Left renal pelvis (tissue), 4 donors: Measurements from ENCODE around the gene KLF7. TPM values are rescaled to one million over a fixed set of nuclear protein-coding genes. Genes with fewer than 3 reads are reported as not detected.

Experiments
- DNase-seq, 4 donors: peaks; one replicate each; pipeline ENCODE4 v3.0.0-alpha.2; 2013; ENCODE audit warnings: low read depth in 4 of 4, low spot score in 3 of 4
- polyA plus RNA-seq, 4 donors: library from polyadenylated mRNA; unstranded; fragments of 120-200 nt; gene quantifications; one replicate each; pipeline ENCODE4 v1.2.1, GENCODE V29; 2013; ENCODE audit not compliant: insufficient read length in 4 of 4

The KLF7 gene
- polyA plus RNA-seq, 4 donors: 18.6 to 34.1 (median 25.6) TPM

DNA sequence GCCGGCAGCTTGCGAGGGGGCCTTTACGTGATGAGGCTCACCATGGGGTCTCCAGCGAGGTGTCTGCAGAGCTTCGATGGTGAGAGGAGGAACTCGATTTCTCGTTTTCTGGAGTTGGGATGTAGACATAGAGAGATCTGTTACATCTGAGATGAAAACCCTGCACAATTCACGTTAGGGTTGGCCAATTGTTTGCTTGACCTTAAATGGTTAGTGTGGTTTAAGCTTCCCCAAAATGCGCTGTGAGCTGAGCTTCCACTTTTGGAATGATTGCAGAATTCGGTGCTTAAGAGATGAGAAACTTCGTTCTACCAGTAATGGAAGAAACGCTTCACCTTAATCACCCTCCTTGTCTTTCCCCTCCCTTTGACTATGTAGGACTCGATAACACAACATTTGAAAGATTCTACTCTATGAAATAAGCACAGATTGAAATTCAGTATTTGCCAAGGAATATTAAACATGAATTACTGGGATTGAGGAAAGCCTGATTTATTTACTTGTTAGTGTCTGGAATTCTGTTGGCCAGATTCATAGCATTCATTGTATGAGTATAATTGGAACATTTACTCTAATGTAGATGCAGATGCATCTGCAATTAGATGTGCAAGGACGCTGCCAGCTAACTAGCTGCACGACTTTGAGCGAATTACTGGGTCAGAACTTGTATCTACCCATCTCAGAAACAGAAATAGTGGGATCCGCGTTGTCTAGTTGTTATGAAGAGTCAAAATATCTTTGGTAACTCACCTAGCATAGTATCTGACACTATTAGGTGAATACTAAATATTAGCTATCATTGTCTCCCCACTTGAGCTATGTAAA is 1.6 kb upstream of the KLF7 start:
- peak in 1 of 4 donors; percentile 38 for DNase-seq

DNA sequence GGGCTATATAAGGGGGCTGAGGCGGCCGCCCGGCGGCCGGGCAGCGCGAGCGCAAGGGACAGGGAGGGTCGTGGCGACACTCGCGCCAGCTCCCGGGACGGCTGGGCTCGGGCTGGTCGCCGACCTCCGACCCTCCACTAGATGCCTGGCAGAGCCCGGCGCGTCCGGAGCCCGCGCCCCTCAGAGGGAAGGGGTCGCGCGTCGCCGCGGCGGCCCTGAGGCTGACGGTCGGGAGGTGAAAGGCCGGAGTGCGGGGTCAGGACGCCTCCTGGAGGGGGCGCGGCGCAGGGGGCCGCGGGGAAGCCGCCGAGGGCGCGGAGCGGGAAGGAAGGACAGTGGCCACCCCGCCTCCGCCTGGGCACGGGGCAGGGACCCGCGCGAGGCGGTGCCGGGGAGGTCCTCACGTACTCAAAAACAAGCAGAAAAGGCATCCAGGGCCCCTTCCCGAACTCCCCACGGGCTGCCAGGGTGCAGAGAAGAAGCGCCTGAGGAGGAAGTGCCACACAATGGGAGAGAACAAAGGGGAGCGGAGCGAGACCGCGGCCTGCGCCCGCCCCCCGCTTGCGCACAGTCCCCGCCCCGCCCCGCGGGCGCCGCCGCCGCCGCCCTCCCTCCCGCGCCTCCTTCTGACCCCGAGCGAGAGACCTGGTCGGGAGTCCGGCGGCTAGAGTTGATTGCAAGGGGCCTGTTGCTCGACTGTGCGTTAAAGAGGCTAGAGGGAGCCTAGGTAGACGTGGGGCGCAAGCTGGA is 776 bp upstream of the KLF7 start:
- peak in 2 of 4 donors; percentile 58 to 61 for DNase-seq

DNA sequence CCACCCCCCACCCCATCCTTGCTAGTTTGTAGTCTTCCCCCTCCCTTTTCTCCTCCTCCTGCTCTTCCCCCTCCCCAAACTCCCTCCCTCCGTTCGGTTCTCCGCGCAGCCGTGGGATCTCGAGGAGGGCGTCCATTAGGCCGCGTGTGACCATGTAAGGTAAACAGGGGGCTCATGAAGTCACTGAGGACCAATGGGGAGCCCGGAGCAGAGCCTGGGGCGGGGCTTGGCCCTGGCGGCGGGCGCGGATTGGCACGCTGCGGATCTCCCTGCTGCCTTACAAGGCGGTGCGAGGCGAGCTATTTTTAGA is 246 bp upstream of the KLF7 start:
- peak; percentile 97 to 99 (median 98) for DNase-seq

DNA sequence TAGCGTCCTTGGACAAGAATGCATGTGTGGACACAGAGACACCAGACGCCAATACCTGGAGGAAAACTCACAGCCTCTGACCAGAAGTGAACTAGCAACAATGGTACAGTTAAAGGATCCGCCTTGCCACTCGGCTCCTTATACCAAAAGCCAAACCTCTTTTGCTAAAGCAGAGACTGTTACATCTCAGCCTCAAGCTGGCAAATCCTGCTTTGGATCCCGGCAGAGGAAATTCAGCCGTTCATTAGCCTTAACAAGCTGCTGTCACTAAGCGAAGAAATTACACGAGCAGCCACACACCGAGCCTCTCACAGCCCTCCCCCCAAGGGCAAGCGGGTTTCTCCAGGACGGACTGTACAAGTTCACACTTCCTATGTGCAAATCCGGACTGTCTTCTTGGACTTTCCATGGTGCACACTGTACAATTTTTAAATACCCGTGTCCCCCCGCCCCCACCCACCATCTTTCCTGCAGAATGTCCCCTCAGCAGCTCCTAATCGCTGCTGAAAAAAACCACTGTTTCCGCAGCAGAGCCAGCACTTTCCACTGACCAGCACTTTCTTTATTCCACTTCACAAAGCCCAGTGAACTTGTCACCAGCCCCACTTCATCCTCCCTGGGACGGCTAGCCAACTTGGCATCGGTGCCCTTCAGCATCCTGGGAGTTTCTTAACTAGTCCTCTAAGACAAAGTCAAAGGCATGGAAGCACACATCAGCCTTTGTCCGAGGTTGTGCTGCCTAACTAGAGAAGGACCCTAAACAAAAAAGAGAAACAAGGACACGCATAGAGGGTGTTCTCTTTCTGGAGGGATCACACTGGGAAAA is 1.5 kb downstream of the KLF7 start:
- DNase-seq: peak in 1 of 4 donors; percentile 43

DNA sequence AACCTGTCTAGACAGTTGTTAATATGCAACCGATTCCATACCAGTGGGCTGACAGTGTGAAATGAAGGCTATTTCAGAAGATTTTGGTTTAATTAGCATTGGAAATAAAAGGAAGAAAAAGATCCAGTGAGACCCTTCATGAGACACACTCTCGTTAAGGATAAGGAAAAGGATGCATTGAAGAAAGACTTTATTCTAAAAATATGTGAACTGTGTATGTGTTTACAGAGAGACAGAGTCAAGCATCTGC is 2.1 kb downstream of the KLF7 start:
- no peak for DNase-seq

DNA sequence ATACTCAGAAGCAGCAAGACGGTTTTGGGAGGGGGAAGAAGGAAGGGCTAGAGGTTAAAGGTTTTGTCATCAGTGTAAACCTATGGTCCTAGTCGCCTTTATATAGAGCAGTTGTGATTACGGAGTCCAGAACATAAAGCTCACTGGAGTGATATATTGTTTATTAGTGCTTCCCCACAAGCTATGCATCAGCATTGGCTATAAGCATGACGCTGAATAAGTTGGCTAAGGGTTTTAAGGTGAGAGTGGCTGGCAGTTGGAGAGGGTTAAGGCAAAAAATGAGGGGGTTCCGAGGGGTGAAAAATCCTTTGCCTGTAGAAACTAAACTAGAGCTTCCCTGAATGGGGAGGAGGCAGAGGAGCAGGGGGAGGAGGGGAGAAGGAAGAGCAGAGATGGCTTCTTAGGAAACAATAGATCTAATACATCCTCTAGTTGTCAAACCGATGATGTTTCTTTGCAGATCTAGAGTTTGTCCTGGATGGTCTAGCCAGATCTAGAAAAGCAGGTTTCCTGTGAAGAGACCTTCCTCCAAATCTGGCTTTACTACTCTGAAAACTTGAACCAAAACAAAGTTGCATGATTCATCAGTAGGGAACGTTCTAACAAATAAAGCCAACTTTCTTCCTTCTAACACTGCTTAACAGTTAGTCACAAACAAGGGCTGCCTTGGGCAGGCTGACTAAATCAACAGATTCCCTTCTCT is 2.5 kb downstream of the KLF7 start:
- peak in 1 of 4 donors; percentile 57 for DNase-seq

DNA sequence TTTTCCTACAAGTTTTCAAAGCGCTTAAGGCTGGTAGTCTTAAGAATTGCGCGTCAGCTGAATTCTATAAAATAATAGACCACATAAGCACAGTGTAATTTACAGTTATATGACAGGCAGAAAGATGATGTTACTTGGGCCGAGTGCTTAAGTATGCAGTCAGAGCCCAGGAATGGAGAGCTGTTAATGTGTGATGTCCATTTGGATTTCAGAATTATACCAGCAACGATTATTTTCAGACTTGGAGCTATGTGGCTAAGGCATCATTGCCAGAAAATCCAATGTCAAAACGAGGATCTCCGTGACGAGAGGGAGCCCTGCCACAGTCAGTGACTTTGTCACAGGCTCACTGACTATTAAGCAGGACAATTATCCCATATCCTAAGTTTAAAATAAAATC is 3.4 kb downstream of the KLF7 start:
- no peak for DNase-seq

DNA sequence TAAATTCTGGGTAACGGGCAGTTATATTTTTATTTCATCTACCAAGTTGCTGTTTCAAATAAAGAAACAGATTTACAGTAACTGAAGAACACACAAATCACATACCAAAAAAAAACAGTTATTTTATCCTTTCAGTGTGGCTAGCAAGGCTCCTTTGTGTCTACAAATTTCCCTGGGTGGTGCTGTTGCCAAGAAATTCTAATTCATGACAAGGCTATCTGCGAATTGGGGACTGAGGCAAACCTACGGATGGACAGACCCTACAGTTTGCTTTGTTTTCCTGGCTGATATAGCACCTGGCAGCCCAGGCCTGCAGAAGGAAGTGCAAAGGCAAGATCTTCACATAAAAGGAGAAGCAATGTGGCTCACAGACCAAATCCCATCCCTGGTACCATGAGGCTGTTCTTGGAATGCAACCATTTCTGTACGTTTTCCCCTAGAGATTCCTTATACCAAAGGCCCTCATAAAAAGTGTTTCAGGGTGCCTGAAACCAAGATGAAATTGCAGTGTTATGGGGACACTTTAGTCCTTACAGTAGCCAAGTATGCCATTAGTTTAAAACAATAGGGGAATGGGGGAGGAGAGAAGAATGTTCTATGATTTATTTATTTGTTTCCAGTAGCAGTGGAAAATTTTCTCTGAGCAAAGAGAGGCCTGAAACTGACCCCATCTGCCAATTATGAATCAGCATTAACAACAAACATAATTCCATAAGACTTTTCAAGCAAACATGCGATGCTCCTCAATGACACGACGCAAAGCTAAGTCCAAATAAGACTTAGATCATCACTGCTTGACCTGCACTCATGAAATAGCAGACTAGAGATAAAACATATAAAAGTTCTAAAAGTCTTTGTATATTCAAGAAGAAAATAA is 4.3 kb downstream of the KLF7 start:
- DNase-seq: no peak

DNA sequence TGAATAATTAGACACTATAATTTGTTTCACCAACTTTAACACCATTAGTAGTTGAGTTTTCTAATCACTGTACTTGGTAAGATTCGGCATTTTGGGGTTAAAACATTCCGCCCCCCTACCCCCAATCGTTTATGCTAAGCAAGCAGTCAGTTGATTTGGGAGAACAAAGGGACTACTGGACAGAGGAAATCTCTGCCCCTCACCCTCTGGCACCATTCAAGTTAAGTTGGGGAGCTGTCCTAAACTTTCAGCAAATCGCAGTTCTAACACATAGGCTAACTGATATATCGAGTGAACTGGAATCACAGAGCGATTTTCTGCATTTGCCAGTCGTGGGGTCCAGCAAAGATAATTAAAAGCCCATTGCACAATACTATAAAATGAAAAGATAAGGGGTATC is 5.6 kb downstream of the KLF7 start:
- DNase-seq: no peak

DNA sequence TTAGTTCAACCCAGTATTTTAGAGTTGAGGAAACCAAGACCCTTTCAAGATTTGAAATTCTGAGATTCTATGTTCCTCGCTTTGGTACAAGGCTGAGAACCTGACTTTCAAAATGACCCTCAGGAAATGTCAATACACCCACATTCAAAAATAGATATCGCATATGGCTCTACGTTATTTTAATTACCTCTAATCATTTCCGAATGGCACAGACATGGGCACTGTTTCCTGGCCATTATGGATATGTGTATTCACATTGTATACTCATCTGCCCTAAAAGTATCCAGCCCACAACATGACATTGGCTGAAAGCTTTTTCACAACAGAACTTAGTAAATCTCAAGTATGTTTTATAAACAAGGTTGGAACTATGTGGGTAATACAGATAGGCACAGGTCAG is 6.7 kb downstream of the KLF7 start:
- no peak for DNase-seq

DNA sequence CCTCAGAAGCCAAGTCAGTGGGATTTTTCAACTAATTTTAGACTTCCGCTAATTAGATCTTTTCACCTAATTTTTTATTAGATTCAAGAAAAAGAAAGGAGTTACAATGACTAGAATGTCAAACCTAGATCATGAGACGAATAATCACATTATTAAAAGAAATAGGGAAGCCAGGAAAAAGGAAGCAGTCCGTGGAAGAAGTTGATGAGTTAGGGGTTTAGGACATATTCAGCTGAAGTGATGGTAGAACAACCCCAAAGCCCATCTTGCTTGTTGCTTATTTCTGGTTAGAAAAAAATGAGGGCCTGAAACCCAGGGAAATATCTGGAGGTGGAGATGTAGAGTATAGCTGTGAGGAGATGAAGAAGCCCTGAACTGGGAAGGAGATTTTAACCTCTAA is 8.0 kb downstream of the KLF7 start:
- DNase-seq: no peak

DNA sequence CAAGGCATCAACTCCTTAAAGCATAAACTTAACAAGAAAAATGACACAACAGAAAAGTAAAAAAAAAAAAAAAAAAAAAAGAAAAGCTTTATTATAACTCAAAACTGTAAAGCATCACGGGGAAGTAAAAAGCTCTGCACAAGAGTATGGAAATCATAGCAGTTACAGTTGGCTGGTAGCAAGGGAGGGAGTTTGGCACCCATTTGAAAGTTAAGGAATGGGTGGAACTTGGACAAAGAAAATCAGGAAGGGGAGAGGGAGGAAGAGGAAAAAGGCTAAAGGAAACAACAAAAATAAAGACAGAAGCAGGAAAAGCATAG is 8.6 kb downstream of the KLF7 start:
- no peak for DNase-seq

DNA sequence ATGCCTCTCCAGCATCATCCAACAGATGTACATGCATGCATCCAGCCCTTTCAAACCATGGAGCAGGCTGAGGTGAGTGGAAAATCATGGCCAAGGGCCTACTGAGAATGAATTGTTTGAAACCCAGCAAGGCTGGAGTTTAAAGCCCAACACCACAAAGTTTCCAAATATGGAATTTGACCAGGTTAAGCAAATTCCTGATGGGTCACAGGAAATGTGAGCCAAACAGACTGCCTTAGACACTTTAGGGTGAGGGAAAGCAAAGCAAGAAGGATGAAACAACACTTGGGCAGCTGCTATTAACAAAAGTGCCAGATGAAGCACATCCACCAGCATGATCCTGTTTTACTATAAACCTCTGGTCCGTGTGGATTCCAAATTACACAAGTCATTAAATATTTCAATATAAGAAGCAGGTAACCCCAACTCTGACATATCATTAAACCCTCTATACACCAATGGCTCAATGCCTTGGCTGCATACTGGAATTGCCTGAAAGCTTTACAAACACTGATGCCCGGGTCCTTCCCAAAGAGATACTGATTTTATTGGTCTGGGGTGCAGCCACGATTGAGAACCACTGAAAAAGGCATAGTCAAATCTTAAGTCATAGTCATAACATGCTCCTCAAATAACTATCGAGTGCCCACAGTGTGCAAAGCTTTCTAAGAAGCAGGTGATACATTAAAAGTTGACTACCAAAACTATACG is 9.1 kb downstream of the KLF7 start:
- DNase-seq: no peak

DNA sequence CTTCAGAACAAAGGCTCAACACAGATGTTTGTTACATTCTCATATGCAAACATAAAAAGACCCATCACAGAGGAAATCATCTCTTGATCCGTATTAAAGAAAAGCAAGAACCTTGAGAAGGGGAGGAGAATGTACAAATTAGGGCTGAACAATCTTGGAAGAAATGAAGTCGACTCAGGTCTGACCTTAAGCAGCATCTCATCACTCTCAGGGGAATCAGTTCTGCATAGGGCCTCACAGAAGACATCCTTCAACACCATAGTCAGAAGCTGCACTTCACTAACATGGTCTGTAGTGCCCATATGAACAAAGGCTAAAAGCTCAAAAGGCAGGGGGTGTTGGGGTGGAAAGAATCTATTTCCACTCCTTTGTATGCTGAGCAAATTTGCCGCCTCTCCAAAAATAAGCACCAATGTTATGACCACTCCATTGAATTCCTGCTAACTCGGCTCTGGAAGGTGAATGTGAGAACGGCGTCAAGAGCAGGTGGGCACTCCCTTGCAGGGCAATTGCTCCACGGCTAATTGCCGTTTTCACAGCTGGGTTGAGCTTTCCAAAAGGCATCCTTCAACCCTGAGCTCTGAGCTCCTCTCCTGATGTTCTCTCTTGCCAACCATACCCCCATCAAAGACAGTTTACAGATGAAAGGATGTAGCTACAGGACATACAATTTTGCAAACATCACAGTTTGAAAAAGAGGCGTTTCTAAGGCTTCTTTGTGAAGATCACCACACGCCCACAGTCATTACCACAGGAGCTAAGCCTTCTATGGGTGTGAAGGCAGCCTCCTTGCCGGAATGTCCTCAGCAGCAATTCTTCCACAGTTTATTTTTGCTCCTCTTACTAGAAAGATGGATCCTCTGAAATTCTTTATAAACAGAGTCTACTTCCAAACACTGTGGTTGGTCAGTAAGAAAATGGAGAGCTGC is 10.0 kb downstream of the KLF7 start:
- no peak for DNase-seq

DNA sequence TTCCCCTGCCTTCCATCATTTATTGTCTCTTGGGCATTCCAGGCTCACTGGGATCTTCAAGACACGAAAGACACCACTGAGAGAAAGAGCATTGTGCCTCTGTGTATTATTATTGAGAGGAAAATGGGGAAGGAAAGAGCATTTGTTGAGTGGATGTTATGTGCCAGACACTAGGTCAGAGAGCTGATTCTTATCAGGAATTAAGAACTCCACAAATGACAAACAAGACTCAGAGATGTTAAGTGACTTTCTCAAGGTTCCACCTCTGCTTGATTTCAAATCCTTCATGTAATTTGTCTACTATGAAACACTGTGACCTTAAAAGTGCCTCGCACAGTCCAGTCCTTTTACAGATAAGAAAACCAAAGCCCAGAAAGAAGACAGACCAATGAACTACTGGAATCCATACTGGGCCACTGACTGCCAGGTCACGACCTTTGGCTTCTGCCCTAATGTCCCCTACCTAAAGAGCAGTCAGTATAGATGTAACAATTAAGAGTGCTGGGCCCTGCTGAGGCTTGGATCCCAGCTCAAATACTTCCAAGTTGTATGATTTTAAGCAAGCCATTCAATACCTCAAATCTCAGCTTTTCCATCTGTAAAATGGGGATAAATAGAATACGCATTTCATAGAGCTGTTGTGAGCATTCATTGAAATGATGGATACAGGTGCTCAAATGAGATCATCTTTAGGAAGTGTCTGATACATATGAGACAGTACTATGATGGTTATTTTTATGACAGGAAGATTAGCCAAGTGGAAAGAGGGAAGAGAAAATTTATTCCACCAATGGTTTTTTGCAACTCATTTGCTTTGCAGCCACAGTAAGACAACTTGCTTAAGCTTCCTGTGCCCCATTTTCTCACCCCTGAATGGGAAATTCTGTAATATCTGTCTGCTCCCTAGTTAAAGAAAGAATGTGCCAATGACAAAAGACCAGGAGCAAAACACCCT is 10.9 kb downstream of the KLF7 start:
- no peak for DNase-seq

DNA sequence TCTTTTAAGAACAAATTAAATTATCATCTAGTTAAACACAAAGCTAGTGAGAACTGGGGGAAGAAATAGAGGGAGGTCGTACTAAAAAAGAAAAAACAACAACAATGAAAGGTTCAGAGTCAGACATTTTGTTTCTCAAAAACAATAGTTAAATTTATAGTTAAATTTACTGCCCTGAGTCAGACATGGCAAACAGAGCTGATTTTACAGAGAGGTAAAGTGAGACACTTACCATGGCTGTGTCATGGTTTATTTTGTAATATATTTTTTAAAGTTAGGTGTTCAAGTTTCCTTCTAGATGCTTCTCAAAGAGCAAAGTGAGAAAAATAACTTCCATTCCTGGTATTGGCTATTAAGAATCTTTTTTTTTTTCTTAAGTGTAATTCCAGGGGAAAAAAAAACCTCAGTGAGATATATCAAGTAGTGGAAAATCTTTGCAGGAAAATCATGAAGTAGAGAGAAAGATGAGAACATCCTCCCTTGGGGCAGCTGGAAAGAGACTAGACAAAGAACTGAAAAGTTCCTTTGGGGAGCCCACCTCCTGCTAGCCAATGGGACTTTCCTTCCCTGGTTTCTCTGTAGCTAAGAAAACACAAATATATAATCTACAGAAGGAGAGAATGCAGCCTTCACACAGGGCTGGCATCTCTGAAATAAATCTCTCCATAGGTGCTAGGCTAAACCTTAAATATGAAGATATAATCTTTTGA is 12.3 kb downstream of the KLF7 start:
- no peak for DNase-seq

DNA sequence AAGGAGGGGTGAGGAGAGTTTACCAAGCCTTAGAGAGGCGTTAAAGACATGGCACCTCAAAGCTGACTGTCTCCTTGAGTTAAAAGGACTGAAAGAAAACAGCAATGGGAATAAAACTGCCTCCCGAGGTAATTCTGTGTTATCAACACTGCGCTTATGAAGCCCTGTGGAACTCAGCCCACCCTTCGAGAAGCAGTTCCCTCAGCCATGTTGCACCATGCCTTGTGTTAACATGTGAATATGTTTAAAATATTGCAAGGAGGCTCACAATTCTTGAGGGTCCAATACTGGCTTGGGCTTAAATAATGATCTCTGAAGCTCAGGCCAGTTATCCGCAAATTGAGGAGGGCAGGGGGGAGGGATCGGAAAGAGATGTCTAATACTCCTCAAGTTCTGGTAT is 14.7 kb downstream of the KLF7 start:
- no peak for DNase-seq
